GM18861 (cell line): Measurements from ENCODE around the gene TMEM161A.
"Not testable (repeated sequence)": the region's sequence is repeated elsewhere in the genome, so short reads cannot be mapped to it uniquely, and the experiment has no call there.

Experiments
- ATAC-seq: cut with Tn5 transposase; IDR thresholded peaks from one replicate; pipeline ENCODE4 v1.9.1; 2021; ENCODE audit not compliant: unreplicated experiment

TMEM161A gene

DNA sequence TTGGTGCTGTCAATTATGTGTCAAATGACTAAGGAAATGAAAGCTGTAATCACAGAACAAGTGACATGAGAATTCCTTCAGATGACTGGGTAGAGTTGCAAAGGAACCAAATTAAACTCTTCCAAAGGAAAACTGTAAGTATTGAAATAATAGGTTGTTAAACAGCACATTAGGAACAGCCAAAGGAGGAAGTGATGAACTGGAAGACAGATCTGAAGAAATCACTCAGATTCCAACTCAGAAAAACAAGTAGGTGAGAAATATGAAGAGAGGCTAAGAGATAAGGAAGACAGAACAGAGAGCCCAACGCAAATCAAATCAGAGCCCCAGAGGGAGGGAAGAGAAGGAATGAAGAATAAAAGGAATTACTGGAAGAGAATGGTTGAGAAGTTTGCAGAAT, 15.4 kb downstream of the TMEM161A start:
- ATAC-seq = no peak

DNA sequence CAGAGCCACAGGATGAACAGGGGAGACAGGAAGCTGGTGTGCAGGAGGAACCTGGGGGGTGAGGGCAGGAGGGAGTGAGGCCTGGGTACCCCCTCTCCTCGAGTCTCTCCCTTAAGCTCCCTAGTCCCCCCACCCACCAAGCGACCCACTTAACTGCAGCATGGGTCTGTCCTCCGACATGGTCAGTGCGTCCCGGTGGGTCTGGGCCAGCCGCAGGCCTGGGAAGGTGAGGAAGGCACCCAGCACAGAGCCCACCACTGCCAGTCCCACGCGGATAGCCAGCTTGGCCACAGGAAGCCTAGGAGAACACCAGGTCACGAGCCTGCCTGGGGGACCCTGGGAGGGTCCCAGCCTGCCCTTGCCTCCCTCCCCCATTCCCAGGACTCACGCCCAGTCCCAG, 16.9 kb downstream of the TMEM161A start:
- ATAC-seq = no peak

DNA sequence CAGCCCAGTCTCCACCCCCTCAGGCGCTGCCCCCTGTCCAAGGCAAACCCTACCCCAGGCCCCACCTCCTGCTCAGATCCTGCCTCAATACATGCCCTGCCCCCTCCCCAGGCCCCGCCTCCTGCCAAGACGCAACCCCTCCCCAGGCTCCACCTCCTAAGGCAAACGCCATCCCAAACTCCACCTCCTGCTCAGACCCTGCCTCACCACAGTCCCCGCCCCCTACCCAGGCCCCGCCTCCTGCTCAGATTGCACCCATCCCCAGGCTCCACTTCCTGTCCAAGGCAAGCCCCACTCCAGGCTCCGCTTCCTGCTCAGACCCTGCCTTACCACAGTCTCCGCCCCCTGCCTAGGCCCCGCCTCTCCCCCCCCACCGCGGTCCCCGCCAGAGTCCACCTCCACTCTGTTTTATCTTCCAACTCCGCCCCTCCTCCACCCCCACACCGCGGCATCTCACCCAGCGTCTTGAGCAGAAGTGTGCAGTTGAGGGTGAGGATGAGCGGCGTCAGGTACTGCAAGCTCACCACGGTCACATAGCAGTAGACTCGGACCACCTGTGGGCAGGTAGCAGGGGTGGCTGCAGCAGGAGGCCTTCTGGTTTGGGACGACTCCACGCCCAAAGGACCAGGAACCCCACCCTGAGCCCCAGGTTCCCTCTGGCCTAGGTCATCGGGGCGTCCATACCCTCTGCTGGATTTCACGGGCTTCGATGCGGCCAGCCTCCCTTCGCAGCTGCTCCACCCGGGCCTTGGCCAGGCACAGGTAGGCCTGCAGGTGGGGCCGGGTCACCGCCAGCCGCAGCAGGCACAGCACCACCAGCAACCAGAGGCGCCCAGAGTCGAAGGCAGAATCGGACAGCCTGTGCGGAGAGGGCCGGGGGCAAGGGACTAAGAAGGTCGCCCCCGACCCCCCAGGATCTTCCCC, 17.7 kb downstream of the TMEM161A start:
- ATAC-seq = no peak

DNA sequence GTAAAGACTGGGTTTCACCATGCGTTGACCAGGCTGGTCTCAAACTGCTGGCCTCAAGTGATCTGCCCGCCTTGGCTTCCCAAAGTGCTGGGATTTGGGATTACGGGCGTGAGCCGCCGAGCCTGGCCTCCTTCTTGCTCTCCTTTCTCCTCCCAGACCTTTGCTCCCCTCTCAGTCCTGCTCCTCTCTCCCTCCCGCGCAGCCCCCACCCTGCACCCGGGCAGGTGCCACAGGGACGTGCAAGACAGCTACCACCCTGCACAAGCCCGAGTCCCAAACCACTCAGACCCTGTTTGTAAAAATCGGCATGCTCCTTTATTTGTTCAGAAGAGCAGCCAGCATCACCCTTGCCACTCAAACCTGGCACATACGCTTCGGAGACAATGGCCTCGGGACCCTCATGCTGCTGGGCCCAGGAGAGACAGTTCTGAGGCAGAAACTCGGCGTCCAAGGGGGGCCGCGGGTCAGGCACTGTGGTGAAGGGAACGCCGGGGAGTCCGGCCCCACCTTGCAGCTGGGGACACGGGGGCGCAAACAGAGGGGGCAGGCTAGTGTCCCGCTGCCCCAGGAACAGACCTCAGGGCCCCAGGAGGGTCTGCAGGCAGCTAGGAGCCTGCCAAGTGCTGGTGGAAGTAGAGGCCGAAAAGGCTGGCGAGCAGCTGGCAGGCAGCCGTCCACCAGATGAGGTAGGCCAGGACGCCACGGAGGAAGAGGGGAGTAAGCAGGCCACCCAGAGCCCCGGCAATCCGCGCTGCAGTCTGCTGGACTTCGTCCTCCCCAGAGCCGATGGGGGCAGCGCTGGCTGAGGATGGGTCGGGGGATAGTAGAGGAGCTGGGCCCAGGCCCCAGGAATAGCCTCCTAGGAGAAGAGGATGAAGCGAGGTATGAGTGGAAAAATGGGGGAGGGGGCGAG, 18.7 kb downstream of the TMEM161A start:
- ATAC-seq = no peak

DNA sequence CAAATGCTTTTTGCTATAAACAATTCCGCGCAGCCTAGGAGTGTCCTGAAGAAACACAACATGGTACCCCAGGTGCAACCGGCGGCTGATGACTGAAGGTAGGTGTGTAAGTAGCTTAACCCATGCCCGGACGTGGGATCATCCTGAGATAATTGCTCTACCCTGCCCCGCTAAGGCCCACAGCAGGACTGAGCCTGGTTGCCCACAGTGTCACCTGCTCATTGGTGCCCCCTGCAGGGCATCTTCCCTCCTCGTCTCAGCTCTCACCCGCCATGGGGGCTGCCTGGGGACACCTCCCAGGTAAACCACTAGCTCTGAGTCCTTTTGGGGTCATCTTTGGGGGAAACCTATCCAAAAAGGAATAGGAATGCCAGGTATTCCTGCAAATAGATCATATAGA, 22.3 kb downstream of the TMEM161A start:
- no peak for ATAC-seq

DNA sequence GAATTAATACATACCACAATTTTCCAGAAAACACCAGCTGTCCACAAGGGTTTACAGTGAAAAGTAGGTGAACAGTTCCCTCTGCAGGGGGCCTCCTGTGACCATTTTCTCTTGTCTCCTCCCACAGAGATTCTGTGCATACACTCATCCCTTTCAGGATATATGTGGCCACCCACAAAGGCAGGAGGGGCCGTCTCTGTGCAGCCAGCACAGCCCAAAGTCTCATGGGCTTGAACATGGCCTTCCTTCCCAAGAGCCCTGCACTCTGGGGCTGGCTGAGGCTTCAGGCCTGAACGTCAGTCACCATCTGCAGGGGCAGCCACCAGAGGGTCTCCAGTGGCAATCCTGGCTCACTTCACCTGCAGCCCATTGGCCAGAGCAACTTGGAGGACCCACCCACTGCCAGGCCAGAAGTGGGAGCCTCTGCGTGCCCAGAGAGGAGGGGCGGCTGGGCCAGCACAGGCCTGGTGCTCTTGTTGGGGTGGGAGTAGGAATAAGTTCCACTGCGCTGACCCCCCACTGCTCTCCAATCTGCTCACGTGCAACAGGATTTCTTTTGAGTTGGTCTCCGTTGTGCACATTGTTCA, 25.1 kb downstream of the TMEM161A start:
- ATAC-seq = no peak

DNA sequence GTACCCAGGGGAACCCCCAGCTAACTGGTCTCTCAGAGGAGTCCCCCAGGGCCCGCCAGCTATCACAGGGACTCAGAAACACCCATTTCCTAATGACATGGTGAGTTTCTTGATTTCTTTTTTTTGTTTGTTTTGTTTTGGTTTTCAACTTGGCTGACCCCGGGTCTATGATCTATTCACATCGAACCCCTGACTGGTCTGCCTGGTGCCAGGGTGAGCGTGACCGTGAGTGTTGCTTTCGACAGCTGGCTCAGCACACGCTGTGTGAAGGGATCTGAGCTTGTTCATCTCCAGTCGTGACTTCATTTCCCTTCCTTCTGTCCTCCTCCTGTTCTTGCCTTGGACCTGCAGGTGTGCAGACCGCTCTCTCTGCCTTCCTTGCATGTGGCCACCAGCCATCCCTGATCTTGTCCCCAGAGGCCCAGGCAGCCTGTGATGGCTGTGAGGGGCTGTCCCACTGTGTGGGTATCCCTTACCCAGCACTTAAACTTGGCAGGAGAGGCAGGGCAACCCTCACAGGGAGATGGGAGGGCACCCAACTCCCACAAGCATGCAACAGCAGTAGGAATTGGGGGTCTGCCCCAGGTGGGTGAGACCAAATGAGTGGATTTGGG, 26.2 kb downstream of the TMEM161A start:
- no peak for ATAC-seq

DNA sequence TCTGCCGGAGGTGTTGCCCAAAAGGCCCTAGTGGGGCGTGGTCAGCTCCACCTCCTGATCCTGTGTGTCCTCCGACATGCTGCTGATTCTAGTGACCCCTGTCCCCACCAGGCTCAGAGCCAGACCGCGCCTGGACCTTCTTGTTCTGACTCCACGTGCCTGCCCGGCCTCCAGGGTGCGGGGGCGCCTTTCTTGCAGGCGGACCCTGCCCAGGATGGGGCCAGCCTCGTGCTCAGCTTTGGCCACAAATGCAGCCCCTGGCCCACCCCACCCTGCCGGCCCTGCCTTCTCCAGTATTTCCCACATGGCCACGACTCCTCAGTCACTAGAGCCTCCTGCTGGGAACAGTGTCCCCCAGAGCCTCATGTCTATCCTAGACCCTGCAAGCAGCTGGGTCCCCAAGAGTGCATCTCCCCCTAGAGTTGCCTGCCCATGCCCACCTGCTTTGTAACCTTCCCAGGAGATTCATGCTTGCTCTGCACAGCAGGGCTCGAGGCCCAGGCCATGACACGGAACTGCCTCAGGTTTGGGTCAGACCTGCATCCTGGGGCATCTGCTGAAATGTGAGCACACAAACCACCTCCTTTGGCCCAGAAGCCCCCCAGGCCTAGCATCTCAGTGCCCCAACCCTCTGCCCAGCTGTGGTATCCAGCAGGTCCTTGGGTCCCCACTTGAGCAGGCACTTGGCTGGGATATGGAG, 27.0 kb downstream of the TMEM161A start:
- ATAC-seq = no peak

DNA sequence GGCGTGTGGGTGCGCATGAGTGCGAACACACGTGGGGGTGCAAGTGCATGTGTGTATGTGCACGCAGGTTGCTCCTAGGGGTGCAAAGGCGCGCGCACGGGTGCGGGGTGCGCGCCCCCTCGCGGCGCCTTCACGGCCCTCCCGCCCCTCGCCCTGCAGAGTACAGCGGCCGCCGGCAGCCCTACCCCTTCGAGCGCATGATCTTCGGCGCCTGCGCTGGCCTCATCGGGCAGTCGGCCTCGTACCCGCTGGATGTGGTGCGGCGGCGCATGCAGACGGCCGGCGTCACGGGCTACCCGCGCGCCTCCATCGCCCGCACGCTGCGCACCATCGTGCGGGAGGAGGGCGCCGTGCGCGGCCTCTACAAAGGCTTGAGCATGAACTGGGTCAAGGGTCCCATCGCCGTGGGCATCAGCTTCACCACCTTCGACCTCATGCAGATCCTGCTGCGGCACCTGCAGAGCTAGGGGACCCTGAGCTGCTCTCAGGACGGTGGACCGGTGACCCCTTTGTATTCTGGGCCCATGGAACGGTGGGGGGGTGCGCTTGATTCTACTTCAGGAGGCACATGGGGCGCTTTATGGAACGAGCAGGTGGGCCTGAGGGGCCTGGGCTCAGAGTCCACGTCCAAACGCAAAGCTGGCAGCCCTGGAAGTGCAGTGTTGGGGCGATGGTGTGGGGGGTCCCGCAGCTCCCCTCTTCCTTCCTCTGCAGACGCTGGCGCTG, 27.7 kb downstream of the TMEM161A start:
- no peak for ATAC-seq

DNA sequence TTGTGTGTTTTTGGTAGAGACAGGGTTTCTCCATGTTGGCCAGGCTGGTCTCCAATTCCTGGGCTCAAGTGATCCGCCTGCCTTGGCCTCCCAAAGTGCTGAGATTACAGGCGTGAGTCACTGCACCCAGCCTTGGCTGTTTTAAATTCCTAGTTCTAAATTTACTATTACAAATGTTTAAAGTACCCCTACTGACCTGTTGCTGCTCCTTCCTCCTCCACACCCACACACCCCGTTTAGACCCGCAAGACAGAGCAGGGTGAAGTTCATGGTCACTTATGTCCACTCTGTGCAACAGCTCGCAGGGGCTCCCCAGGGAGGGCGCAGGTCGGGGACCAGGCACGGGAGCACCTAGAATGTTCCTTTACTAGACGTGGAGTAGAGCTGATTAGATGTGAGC, 28.7 kb downstream of the TMEM161A start:
- ATAC-seq = no peak

DNA sequence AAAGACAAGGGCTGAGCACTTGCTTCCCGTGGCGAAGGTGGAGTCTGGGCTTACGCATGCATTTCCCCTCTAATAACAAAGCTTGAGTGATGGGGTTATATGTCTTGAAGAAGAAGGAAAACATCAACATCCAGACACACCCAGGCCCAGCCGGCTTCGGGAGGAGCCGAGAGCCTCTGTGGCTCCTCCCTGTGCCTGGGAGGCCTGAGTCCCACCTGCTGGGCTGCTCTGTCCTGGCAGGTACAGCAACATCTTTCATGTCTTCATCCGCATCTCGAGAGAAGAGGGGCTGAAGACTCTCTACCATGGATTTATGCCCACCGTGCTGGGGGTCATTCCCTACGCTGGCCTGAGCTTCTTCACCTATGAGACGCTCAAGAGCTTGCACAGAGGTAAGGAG, 30.6 kb downstream of the TMEM161A start:
- no peak for ATAC-seq

DNA sequence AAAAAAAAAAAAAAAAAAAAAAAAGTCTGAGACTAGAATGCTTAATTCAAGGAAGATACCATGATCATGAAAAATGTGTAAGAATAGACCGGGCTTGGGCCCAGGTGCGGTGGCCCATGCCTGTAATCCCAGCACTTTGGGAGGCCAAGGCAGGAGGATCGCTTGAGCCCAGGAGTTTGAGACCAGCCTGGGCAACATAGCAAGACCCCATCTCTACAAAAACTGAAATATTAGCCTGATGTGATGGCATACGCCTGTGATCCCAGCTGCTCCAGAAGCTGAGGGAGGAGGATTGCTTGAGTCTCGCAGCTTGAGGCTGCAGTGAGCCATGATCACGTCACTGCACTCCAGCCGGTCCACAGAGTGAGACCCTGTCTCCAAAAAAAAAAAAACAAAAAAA, 31.3 kb downstream of the TMEM161A start:
- ATAC-seq = not testable (repeated sequence)

DNA sequence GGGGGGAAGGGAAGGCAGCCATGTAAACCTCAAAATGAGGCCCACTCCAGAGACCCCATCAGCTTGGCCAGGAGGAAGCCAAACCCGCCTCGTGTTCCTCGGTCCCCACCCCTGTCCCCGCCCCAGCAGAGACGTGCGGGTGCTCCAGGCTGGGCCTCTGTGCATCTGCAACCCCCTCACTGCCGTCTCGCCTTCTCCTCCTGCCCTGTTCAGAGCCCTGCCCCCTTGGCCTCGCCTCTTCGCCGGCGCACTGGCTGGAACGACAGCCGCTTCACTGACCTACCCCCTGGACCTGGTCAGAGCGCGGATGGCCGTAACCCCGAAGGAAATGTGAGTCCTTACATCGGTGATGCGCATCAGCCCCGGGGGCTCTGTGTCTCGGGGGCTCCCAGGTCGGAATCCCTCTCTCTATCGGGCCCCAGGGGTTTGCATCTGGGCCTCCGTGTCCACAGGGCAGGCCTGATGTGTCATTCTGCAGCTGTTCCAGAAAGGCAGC, 32.2 kb downstream of the TMEM161A start:
- ATAC-seq = no peak

DNA sequence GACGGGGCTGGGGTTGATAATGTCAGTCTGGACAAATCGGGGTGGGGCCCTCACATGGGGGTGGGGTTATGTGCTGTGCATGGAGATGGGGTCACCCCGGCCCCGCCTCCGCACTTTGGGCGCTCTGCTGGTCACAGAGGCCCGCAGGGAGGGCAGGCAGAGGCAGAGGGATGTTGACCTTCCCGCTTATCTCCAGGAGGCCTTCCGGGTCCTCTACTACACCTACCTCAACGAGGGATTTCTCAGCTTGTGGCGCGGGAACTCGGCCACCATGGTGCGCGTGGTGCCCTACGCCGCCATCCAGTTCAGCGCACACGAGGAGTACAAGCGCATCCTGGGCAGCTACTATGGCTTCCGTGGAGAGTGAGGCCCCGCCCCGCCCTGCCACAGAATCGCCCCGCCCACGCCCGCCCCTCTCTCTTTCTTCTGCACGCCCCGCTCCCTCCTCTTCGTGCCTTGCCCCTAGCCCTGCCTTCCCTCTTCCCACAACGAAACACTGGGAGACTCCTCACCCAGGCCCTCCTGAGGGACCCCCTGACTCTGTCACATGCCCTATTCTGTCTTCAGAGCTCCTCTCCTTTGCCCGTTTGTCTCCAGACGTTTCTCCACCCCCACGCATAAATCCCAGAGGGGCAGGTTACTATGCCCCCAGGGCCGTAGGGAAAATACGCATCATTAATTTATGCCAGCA, 32.8 kb downstream of the TMEM161A start:
- ATAC-seq = no peak

DNA sequence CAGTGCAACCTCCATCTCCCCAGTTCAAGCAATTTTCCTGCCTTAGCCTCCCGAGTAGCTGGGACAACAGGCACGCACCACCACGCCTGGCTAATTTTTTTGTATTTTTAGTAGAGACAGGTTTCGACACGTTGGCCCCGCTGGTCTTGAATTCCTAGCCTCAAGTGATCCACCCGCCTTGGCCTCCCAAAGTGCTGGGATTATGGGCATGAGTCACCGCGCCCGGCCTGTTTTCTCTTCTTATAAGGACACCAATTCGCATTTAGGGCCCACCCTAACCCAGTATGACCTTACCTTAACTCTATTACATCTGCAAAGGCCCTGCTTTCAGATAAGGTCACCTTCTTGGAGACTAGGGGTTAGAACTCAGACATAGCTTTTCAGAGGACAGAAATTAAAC, 35.1 kb downstream of the TMEM161A start:
- ATAC-seq = no peak

DNA sequence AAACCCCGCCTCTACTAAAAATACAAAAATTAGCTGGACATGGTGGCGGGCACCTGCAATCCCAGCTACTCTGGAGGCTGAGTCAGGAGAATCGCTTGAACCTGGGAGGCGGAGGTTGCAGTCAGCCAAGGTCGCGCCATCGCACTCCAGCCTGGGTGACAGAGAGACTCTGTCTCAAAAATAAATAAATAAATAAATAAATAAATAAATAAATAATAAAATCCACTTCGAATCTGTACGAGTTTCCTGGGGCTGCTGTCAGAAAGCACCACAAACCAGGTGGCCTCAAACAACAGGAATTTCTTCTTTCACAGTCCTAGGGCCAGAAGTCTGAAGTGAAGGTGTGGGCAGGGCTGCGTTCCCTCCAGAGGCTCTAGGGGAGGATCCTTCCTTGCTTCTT, 35.7 kb downstream of the TMEM161A start:
- not testable (repeated sequence) for ATAC-seq

DNA sequence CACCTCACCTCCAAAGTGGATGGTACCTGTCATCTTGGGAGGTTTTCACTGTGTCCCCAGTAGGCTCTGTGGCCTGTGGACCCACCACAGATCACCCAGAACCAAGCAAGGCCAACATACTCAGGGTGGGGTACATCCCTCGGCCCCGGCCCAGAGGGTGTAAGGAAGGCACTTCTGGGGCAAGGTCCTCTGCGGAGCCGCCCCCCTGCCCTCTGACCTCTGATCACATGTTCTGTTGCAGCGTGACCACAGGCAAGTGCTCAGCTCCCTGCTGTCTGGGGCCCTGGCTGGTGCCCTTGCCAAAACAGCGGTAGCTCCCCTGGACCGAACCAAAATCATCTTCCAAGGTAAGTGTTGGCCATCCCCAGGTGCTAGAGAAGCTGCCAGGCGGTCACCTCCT, 36.7 kb downstream of the TMEM161A start:
- ATAC-seq = no peak

DNA sequence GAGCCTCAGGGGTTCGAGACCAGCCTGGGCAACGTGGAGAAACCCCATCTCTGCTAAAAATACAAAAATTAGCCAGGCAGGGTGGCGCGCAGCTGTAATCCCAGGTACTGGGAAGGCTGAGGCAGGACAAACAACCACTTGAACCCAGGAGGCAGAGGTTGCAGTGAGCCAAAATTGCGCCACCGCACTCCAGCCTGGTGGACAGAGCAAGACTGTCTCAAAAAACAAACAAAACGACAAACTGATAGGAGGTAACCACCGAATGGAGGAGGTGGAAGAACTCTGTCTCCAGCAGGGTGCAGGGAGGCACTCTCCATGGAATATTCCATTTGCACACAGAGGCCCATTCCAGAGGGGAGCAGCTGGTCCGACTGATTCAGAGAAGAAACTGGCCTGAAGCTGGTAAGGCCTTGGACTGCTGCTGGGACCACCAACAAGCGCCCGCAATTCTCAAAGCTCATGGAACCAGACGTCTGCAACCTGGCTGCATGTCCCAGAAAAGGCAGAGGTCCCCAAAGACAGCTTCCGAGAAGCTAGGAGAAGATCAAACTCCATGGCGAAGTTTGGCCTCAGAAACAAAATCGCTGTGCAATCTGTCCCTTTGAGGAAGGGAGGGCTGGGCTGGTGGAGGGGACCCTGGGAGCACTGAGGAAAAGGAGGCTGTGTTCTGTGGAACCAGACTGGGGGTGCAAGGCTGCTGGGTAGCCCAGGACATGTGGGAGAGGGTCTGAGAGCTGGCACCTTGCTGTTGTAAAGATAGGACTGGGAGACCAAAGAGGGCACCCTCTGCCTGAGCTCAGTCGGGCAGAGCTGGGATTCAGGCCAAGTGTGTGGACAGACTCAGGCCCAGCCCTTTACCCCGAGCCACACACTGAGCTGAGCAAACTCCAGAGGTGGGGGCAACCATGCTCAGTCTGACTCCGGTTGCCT, 39.3 kb downstream of the TMEM161A start:
- ATAC-seq = no peak
